ENCODE measurements around the gene SEMA4G.

The SEMA4G gene

DNA sequence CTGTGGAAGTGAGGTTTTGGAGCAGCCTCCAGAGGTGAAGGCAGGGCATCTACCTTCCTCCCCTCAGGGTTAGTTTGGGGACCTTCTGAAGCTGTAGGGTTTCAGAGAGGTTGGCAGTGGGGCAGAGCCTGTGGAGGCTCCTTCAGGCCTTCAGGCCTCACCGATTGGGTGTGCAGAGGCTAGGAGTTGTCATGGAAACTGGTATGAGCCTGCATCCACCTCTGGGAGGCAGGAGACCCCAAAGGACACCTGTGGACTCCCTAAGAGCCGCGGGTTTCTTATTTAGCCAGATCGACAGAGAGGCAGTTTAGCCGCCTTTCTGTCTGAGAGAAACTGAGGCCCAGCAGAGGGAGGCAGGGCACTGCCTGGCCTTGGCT, 32.3 kb downstream of the SEMA4G start:
- H3K27ac ChIP-seq (ENCODE audit: low read depth, low read length), result no peak overlapping the region
- H3K9ac ChIP-seq (ENCODE audit: low read length), result no peak overlapping the region
- no peaks in the 10 kb centered on the region for H3K9me3 ChIP-seq (ENCODE audit: control insufficient read depth, insufficient read depth, low read depth, low read length)
- peaks cover 42% of the 10 kb centered on the region for H3K36me3 ChIP-seq (ENCODE audit: control insufficient read depth, insufficient read depth, low read length)
- H3K27me3 ChIP-seq (ENCODE audit: control insufficient read depth, insufficient read depth, low read length), result no peaks in the 10 kb centered on the region
- peak overlapping the region; percentile 65; the same call in 1 of the 2 replicates for H3K4me3 ChIP-seq (ENCODE audit: low read depth, low read length)
- peaks cover 20% of the 10 kb centered on the region for H3K4me1 ChIP-seq (ENCODE audit: control insufficient read depth, insufficient read depth, low read length)

GRCh38 chr10:101002456-101002855, 33.2 kb downstream of the SEMA4G start:
- H3K9me3 ChIP-seq (ENCODE audit: control insufficient read depth, insufficient read depth, low read depth, low read length), result no peaks in the 10 kb centered on the region
- no peak overlapping the region for H3K4me3 ChIP-seq (ENCODE audit: low read depth, low read length)
- no peak overlapping the region for H3K27ac ChIP-seq (ENCODE audit: low read depth, low read length)
- H3K27me3 ChIP-seq (ENCODE audit: control insufficient read depth, insufficient read depth, low read length), result no peaks in the 10 kb centered on the region
- no peak overlapping the region for H3K9ac ChIP-seq (ENCODE audit: low read length)
- peaks cover 20% of the 10 kb centered on the region for H3K4me1 ChIP-seq (ENCODE audit: control insufficient read depth, insufficient read depth, low read length)
- H3K36me3 ChIP-seq (ENCODE audit: control insufficient read depth, insufficient read depth, low read length), result peaks cover 49% of the 10 kb centered on the region

- no peak overlapping the region for H3K27ac ChIP-seq (ENCODE audit: low read depth, low read length)
- H3K36me3 ChIP-seq (ENCODE audit: control insufficient read depth, insufficient read depth, low read length), result peaks cover 50% of the 10 kb centered on the region
- peaks cover 24% of the 10 kb centered on the region for H3K4me1 ChIP-seq (ENCODE audit: control insufficient read depth, insufficient read depth, low read length)
- H3K9ac ChIP-seq (ENCODE audit: low read length), result no peak overlapping the region
- no peaks in the 10 kb centered on the region for H3K9me3 ChIP-seq (ENCODE audit: control insufficient read depth, insufficient read depth, low read depth, low read length)
- no peak overlapping the region for H3K4me3 ChIP-seq (ENCODE audit: low read depth, low read length)
- no peaks in the 10 kb centered on the region for H3K27me3 ChIP-seq (ENCODE audit: control insufficient read depth, insufficient read depth, low read length)
These were observed 34.4 kb downstream of the SEMA4G start for GRCh38 chr10:101003639-101004206.

- peaks cover 22% of the 10 kb centered on the region for H3K4me1 ChIP-seq (ENCODE audit: control insufficient read depth, insufficient read depth, low read length)
These were observed 36.1 kb downstream of the SEMA4G start for GRCh38 chr10:101005361-101005760.

GRCh38 chr10:101005869-101006567, 36.7 kb downstream of the SEMA4G start:
- H3K4me1 ChIP-seq (ENCODE audit: control insufficient read depth, insufficient read depth, low read length), result peaks cover 16% of the 10 kb centered on the region
- H3K4me3 ChIP-seq (ENCODE audit: low read depth, low read length), result no peak overlapping the region
- no peak overlapping the region for H3K27ac ChIP-seq (ENCODE audit: low read depth, low read length)
- no peaks in the 10 kb centered on the region for H3K9me3 ChIP-seq (ENCODE audit: control insufficient read depth, insufficient read depth, low read depth, low read length)
- H3K36me3 ChIP-seq (ENCODE audit: control insufficient read depth, insufficient read depth, low read length), result peaks cover 50% of the 10 kb centered on the region
- no peaks in the 10 kb centered on the region for H3K27me3 ChIP-seq (ENCODE audit: control insufficient read depth, insufficient read depth, low read length)
- H3K9ac ChIP-seq (ENCODE audit: low read length), result no peak overlapping the region

More at GRCh38 chr10:101005361-101005760, 36.1 kb downstream of the SEMA4G start:
- H3K9me3 ChIP-seq (ENCODE audit: control insufficient read depth, insufficient read depth, low read depth, low read length), result no peaks in the 10 kb centered on the region
- no peak overlapping the region for H3K9ac ChIP-seq (ENCODE audit: low read length)
- H3K4me3 ChIP-seq (ENCODE audit: low read depth, low read length), result no peak overlapping the region
- no peak overlapping the region for H3K27ac ChIP-seq (ENCODE audit: low read depth, low read length)
- no peaks in the 10 kb centered on the region for H3K27me3 ChIP-seq (ENCODE audit: control insufficient read depth, insufficient read depth, low read length)
- H3K36me3 ChIP-seq (ENCODE audit: control insufficient read depth, insufficient read depth, low read length), result peaks cover 50% of the 10 kb centered on the region

GRCh38 chr10:101006593-101007098, 37.3 kb downstream of the SEMA4G start:
- H3K27ac ChIP-seq (ENCODE audit: low read depth, low read length), result no peak overlapping the region
- peaks cover 50% of the 10 kb centered on the region for H3K36me3 ChIP-seq (ENCODE audit: control insufficient read depth, insufficient read depth, low read length)
- H3K9ac ChIP-seq (ENCODE audit: low read length), result no peak overlapping the region
- no peaks in the 10 kb centered on the region for H3K9me3 ChIP-seq (ENCODE audit: control insufficient read depth, insufficient read depth, low read depth, low read length)
- H3K4me3 ChIP-seq (ENCODE audit: low read depth, low read length), result no peak overlapping the region
- H3K4me1 ChIP-seq (ENCODE audit: control insufficient read depth, insufficient read depth, low read length), result peaks cover 12% of the 10 kb centered on the region
- H3K27me3 ChIP-seq (ENCODE audit: control insufficient read depth, insufficient read depth, low read length), result no peaks in the 10 kb centered on the region

GRCh38 chr10:101007099-101007711, 37.9 kb downstream of the SEMA4G start:
- Histone ChIP-seq H3K9me3 (ENCODE audit: control insufficient read depth, insufficient read depth, low read depth, low read length) (no peaks in the 10 kb centered on the region), H3K27me3 (ENCODE audit: control insufficient read depth, insufficient read depth, low read length) (no peaks in the 10 kb centered on the region)

GRCh38 chr10:101007915-101008822, 38.9 kb downstream of the SEMA4G start:
- H3K9ac ChIP-seq (ENCODE audit: low read length), result no peak overlapping the region
- H3K4me3 ChIP-seq (ENCODE audit: low read depth, low read length), result no peak overlapping the region
- no peak overlapping the region for H3K27ac ChIP-seq (ENCODE audit: low read depth, low read length)
- peaks cover 19% of the 10 kb centered on the region for H3K4me1 ChIP-seq (ENCODE audit: control insufficient read depth, insufficient read depth, low read length)
- H3K27me3 ChIP-seq (ENCODE audit: control insufficient read depth, insufficient read depth, low read length), result no peaks in the 10 kb centered on the region
- H3K9me3 ChIP-seq (ENCODE audit: control insufficient read depth, insufficient read depth, low read depth, low read length), result no peaks in the 10 kb centered on the region
- peaks cover 40% of the 10 kb centered on the region for H3K36me3 ChIP-seq (ENCODE audit: control insufficient read depth, insufficient read depth, low read length)

More at GRCh38 chr10:101007099-101007711, 37.9 kb downstream of the SEMA4G start:
- Histone ChIP-seq H3K27ac (ENCODE audit: low read depth, low read length) (no peak overlapping the region), H3K9ac (ENCODE audit: low read length) (no peak overlapping the region), H3K36me3 (ENCODE audit: control insufficient read depth, insufficient read depth, low read length) (peaks cover 50% of the 10 kb centered on the region), H3K4me3 (ENCODE audit: low read depth, low read length) (no peak overlapping the region), H3K4me1 (ENCODE audit: control insufficient read depth, insufficient read depth, low read length) (peaks cover 18% of the 10 kb centered on the region)

- H3K4me3 ChIP-seq (ENCODE audit: low read depth, low read length), result no peak overlapping the region
- no peaks in the 10 kb centered on the region for H3K9me3 ChIP-seq (ENCODE audit: control insufficient read depth, insufficient read depth, low read depth, low read length)
- H3K27me3 ChIP-seq (ENCODE audit: control insufficient read depth, insufficient read depth, low read length), result no peaks in the 10 kb centered on the region
- peaks cover 22% of the 10 kb centered on the region for H3K4me1 ChIP-seq (ENCODE audit: control insufficient read depth, insufficient read depth, low read length)
- peaks cover 33% of the 10 kb centered on the region for H3K36me3 ChIP-seq (ENCODE audit: control insufficient read depth, insufficient read depth, low read length)
- H3K27ac ChIP-seq (ENCODE audit: low read depth, low read length), result no peak overlapping the region
- no peak overlapping the region for H3K9ac ChIP-seq (ENCODE audit: low read length)
These were observed 39.6 kb downstream of the SEMA4G start for GRCh38 chr10:101008823-101009423.

DNA sequence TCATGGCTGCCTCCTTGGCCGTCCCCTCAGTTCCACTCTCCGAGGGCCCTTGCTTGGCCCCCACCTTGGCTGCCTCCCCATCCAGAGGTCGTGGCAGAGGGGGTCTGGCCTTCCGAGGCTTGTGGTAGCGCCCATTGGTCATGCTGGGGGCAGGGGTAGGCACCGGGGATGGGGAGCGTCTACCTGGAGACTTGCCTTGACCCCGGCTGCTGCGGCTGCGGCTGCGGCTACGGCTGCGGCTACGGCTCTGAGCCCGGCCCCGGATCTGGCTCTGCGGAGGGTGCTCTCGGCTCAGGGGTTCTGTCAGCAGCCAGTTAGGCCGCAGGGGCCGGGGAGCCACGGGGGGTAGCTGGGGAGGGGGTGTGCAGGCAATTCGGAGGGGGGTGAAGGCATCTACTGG, 41.0 kb downstream of the SEMA4G start:
- no peak overlapping the region for H3K9ac ChIP-seq (ENCODE audit: low read length)
- H3K4me1 ChIP-seq (ENCODE audit: control insufficient read depth, insufficient read depth, low read length), result peaks cover 22% of the 10 kb centered on the region
- peaks cover 8% of the 10 kb centered on the region; the same call in 1 of the 2 replicates for H3K27me3 ChIP-seq (ENCODE audit: control insufficient read depth, insufficient read depth, low read length)
- H3K36me3 ChIP-seq (ENCODE audit: control insufficient read depth, insufficient read depth, low read length), result peaks cover 20% of the 10 kb centered on the region
- H3K27ac ChIP-seq (ENCODE audit: low read depth, low read length), result no peak overlapping the region
- no peaks in the 10 kb centered on the region for H3K9me3 ChIP-seq (ENCODE audit: control insufficient read depth, insufficient read depth, low read depth, low read length)
- H3K4me3 ChIP-seq (ENCODE audit: low read depth, low read length), result no peak overlapping the region

Measured in HUES6 (cell line).